Measurements from ENCODE around the gene TERT.

TERT gene

DNA sequence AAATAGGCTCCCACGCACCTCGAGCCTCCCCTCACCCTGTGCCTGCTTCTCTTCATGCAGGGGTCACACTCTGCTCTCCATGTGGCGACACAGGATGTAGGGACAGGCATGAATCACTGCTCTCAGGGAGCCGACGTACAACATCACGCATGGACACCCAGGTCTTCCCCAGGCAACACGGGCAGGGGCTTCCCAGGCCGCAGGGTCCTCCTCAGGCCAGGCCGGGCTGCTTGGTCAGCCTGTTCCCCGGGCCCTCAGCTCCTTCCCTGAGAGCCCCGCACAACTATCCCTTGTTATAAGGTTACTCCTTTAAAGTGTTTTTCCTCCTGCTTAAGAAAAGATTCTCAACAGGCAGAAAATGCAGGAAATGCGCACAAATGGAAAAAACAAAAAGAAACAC is 68.6 kb downstream of the TERT start:
- no peak overlapping the region for H3K14ac ChIP-seq (ENCODE audit: low read length)
- no CpG with 5 or more reads among the region's 12 CpGs for whole genome bisulfite sequencing, 2 donors (ENCODE audit: extremely low coverage in 2 of 2, insufficient read length in 2 of 2, insufficient replicate concordance in 1 of 2)
- H2BK5ac ChIP-seq (ENCODE audit: low read length) = no peak overlapping the region
- peaks cover 5% of the 10 kb centered on the region for H3K79me1 ChIP-seq (ENCODE audit: low read depth, low read length)
- no peak overlapping the region for H2BK120ac ChIP-seq (ENCODE audit: low read depth, low read length)
- H2BK12ac ChIP-seq (ENCODE audit: low read length) = no peak overlapping the region
- no peak overlapping the region for H3K4me2 ChIP-seq (ENCODE audit: insufficient read depth, low read length, poor library complexity, severe bottlenecking)
- no peak overlapping the region for H3K4ac ChIP-seq (ENCODE audit: low read length)
- H3K4me1 ChIP-seq (ENCODE audit: control insufficient read depth in 2 of 2, insufficient read depth in 1 of 2, low read depth in 1 of 2, low read length in 2 of 2) = peaks cover 0 to 5% of the 10 kb centered on the region in 2 donors
- H3K9me3 ChIP-seq (replicated peaks in 1 of 2; ENCODE audit: control insufficient read depth in 2 of 2, insufficient read depth in 1 of 2, low read depth in 1 of 2, low read length in 2 of 2) = peaks cover 0 to 7% of the 10 kb centered on the region in 2 donors
- H3K9ac ChIP-seq (ENCODE audit: low read depth, low read length, poor library complexity) = peak overlapping the region; percentile 72
- H2AFZ ChIP-seq (ENCODE audit: low read length) = no peak overlapping the region
- no peak overlapping the region for H3K4me3 ChIP-seq (ENCODE audit: low read length in 2 of 2)
- no peak overlapping the region for H3K23ac ChIP-seq (ENCODE audit: low read depth, low read length, poor library complexity)
- H2AK5ac ChIP-seq (ENCODE audit: low read depth, low read length) = peak overlapping the region; percentile 65
- H4K91ac ChIP-seq (ENCODE audit: low read depth, low read length, poor library complexity) = no peak overlapping the region
- H3K36me3 ChIP-seq (replicated peaks in 1 of 2; ENCODE audit: control insufficient read depth in 2 of 2, insufficient read depth in 2 of 2, low read length in 2 of 2) = peaks cover 0 to 2% of the 10 kb centered on the region in 2 donors
- H3K18ac ChIP-seq (ENCODE audit: low read length) = peak overlapping the region; percentile 19
- no peak overlapping the region for H2BK15ac ChIP-seq (ENCODE audit: low read length)
- no peak overlapping the region for H3K27ac ChIP-seq (replicated peaks; ENCODE audit: low read length)
- DNase-seq (ENCODE audit: low spot score) = no peak
- peaks cover 0 to 38% (median 4%) of the 10 kb centered on the region in 3 experiments for H3K27me3 ChIP-seq (ENCODE audit: control insufficient read depth in 3 of 3, insufficient read depth in 3 of 3, low read depth in 1 of 3, low read length in 3 of 3)
- H4K8ac ChIP-seq (ENCODE audit: low read depth, low read length) = no peak overlapping the region

GRCh38 chr5:1225081-1225480 is 69.8 kb downstream of the TERT start, which contains the start of gene SLC6A18:
Gene SLC6A18 (plus strand): TSS chr5:1225381. CDS start chr5:1225478, 97 bp downstream.
- no peak within 1 kb of the TSS for H3K4me2 ChIP-seq (ENCODE audit: insufficient read depth, low read length, poor library complexity, severe bottlenecking)
- peaks cover 0 to 3% of the 10 kb centered on the region in 2 donors for H3K4me1 ChIP-seq (ENCODE audit: control insufficient read depth in 2 of 2, insufficient read depth in 1 of 2, low read depth in 1 of 2, low read length in 2 of 2)
- H2BK12ac ChIP-seq (ENCODE audit: low read length) = no peak within 1 kb of the TSS
- WGBS, 2 donors (ENCODE audit: extremely low coverage in 2 of 2, insufficient read length in 2 of 2, insufficient replicate concordance in 1 of 2) = no CpG with 5 or more reads among the region's 11 CpGs
- H3K4ac ChIP-seq (ENCODE audit: low read length) = no peak within 1 kb of the TSS
- H3K18ac ChIP-seq (ENCODE audit: low read length) = peak within 1 kb of the TSS; percentile 19
- H3K23ac ChIP-seq (ENCODE audit: low read depth, low read length, poor library complexity) = no peak within 1 kb of the TSS
- H2AK5ac ChIP-seq (ENCODE audit: low read depth, low read length) = peak within 1 kb of the TSS; percentile 65
- H3K27ac ChIP-seq (replicated peaks; ENCODE audit: low read length) = no peak within 1 kb of the TSS
- peaks cover 0 to 7% of the 10 kb centered on the region in 2 donors for H3K9me3 ChIP-seq (replicated peaks in 1 of 2; ENCODE audit: control insufficient read depth in 2 of 2, insufficient read depth in 1 of 2, low read depth in 1 of 2, low read length in 2 of 2)
- peak within 1 kb of the TSS; percentile 83 for H3K14ac ChIP-seq (ENCODE audit: low read length)
- no peak for DNase-seq (ENCODE audit: low spot score)
- peaks cover 0 to 34% (median 4%) of the 10 kb centered on the region in 3 experiments for H3K27me3 ChIP-seq (ENCODE audit: control insufficient read depth in 3 of 3, insufficient read depth in 3 of 3, low read depth in 1 of 3, low read length in 3 of 3)
- no peak within 1 kb of the TSS for H2BK15ac ChIP-seq (ENCODE audit: low read length)
- no peak within 1 kb of the TSS for H3K4me3 ChIP-seq (ENCODE audit: low read length in 2 of 2)
- H2AFZ ChIP-seq (ENCODE audit: low read length) = no peak within 1 kb of the TSS
- no peak within 1 kb of the TSS for H2BK120ac ChIP-seq (ENCODE audit: low read depth, low read length)
- H2BK5ac ChIP-seq (ENCODE audit: low read length) = no peak within 1 kb of the TSS
- peak within 1 kb of the TSS; percentile 72 for H3K9ac ChIP-seq (ENCODE audit: low read depth, low read length, poor library complexity)
- H3K79me1 ChIP-seq (ENCODE audit: low read depth, low read length) = peaks cover 5% of the 10 kb centered on the region
- H3K36me3 ChIP-seq (replicated peaks in 1 of 2; ENCODE audit: control insufficient read depth in 2 of 2, insufficient read depth in 2 of 2, low read length in 2 of 2) = peaks cover 0 to 2% of the 10 kb centered on the region in 2 donors
- no peak within 1 kb of the TSS for H4K91ac ChIP-seq (ENCODE audit: low read depth, low read length, poor library complexity)
- no peak within 1 kb of the TSS for H4K8ac ChIP-seq (ENCODE audit: low read depth, low read length)

DNA sequence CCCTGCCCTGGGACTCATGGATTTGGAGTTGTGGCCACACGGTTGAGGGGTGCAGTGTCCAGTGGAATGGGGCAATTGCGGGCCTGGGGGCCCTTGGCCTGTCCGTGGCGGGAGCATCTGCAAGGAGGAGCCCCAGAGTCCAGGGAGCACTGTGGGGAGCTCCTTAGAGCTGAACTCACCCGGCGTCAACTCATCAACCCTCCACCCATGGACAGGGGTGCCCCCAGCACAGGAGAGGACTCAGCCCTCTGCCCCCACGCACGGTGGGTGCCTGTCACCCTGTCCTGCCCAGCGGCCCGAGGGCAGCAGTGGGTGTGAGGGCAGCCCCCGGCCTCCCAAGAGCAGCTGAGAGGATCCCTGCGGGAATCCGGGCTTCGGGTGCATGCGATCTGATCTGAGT is 70.2 kb downstream of the TERT start:
- peaks cover 0 to 7% of the 10 kb centered on the region in 2 donors for H3K9me3 ChIP-seq (replicated peaks in 1 of 2; ENCODE audit: control insufficient read depth in 2 of 2, insufficient read depth in 1 of 2, low read depth in 1 of 2, low read length in 2 of 2)

DNA sequence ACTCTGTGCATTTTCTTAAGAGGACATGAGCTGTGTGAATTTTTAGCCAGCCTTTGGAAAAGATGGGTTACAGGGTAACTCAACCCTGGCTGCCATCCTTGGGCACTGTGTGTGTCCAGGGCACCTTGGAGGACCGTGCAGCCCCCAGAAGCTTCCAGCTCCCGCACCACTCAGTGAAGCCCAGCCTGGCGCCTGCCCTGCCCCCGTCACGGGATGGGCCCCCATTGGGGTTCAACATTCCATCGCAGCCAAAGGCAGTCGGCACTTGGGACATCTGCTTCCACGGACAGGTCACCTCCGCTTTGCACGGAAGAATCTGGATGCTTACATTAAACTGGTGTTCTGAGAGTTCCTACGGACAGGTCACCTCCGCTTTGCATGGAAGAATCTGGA is 71.6 kb downstream of the TERT start:
- H3K9ac ChIP-seq (ENCODE audit: low read depth, low read length, poor library complexity) = no peak overlapping the region
- H3K4me1 ChIP-seq (ENCODE audit: control insufficient read depth in 2 of 2, insufficient read depth in 1 of 2, low read depth in 1 of 2, low read length in 2 of 2) = peaks cover 0 to 2% of the 10 kb centered on the region in 2 donors
- no peak overlapping the region for H3K27ac ChIP-seq (replicated peaks; ENCODE audit: low read length)
- H3K79me1 ChIP-seq (ENCODE audit: low read depth, low read length) = peaks cover 5% of the 10 kb centered on the region
- no peak overlapping the region for H3K4ac ChIP-seq (ENCODE audit: low read length)
- no peak overlapping the region for H2AFZ ChIP-seq (ENCODE audit: low read length)
- no peak overlapping the region for H3K23ac ChIP-seq (ENCODE audit: low read depth, low read length, poor library complexity)
- H2BK5ac ChIP-seq (ENCODE audit: low read length) = no peak overlapping the region
- peaks cover 0 to 26% (median 4%) of the 10 kb centered on the region in 3 experiments for H3K27me3 ChIP-seq (ENCODE audit: control insufficient read depth in 3 of 3, insufficient read depth in 3 of 3, low read depth in 1 of 3, low read length in 3 of 3)
- no CpG with 5 or more reads among the region's 12 CpGs for WGBS, 2 donors (ENCODE audit: extremely low coverage in 2 of 2, insufficient read length in 2 of 2, insufficient replicate concordance in 1 of 2)
- H3K18ac ChIP-seq (ENCODE audit: low read length) = no peak overlapping the region
- no peak overlapping the region for H4K8ac ChIP-seq (ENCODE audit: low read depth, low read length)
- peak overlapping the region; percentile 11 for H3K14ac ChIP-seq (ENCODE audit: low read length)
- no peak overlapping the region for H3K4me2 ChIP-seq (ENCODE audit: insufficient read depth, low read length, poor library complexity, severe bottlenecking)
- H2AK5ac ChIP-seq (ENCODE audit: low read depth, low read length) = no peak overlapping the region
- H2BK12ac ChIP-seq (ENCODE audit: low read length) = no peak overlapping the region
- no peak overlapping the region for H4K91ac ChIP-seq (ENCODE audit: low read depth, low read length, poor library complexity)
- no peak overlapping the region for H2BK120ac ChIP-seq (ENCODE audit: low read depth, low read length)
- H2BK15ac ChIP-seq (ENCODE audit: low read length) = no peak overlapping the region
- H3K4me3 ChIP-seq (ENCODE audit: low read length in 2 of 2) = no peak overlapping the region
- H3K9me3 ChIP-seq (replicated peaks in 1 of 2; ENCODE audit: control insufficient read depth in 2 of 2, insufficient read depth in 1 of 2, low read depth in 1 of 2, low read length in 2 of 2) = peaks cover 0 to 7% of the 10 kb centered on the region in 2 donors
- DNase-seq (ENCODE audit: low spot score) = no peak
- peaks cover 0 to 2% of the 10 kb centered on the region in 2 donors for H3K36me3 ChIP-seq (replicated peaks in 1 of 2; ENCODE audit: control insufficient read depth in 2 of 2, insufficient read depth in 2 of 2, low read length in 2 of 2)

More for the DNA sequence above, 70.2 kb downstream of the TERT start:
- WGBS, 2 donors (ENCODE audit: extremely low coverage in 2 of 2, insufficient read length in 2 of 2, insufficient replicate concordance in 1 of 2) = no CpG with 5 or more reads among the region's 15 CpGs
- Histone ChIP-seq H3K4ac (ENCODE audit: low read length) (no peak overlapping the region), H3K14ac (ENCODE audit: low read length) (peak overlapping the region; percentile 25), H3K9ac (ENCODE audit: low read depth, low read length, poor library complexity) (no peak overlapping the region), H4K91ac (ENCODE audit: low read depth, low read length, poor library complexity) (no peak overlapping the region), H3K79me1 (ENCODE audit: low read depth, low read length) (peaks cover 5% of the 10 kb centered on the region), H3K4me2 (ENCODE audit: insufficient read depth, low read length, poor library complexity, severe bottlenecking) (no peak overlapping the region), H3K23ac (ENCODE audit: low read depth, low read length, poor library complexity) (no peak overlapping the region), H2BK12ac (ENCODE audit: low read length) (no peak overlapping the region), H3K27me3 (ENCODE audit: control insufficient read depth in 3 of 3, insufficient read depth in 3 of 3, low read depth in 1 of 3, low read length in 3 of 3) (peaks cover 0 to 34% (median 4%) of the 10 kb centered on the region in 3 experiments), H3K4me3 (ENCODE audit: low read length in 2 of 2) (no peak overlapping the region), H2BK15ac (ENCODE audit: low read length) (no peak overlapping the region), H2AFZ (ENCODE audit: low read length) (no peak overlapping the region), H2BK5ac (ENCODE audit: low read length) (no peak overlapping the region), H2AK5ac (ENCODE audit: low read depth, low read length) (peak overlapping the region; percentile 24), H2BK120ac (ENCODE audit: low read depth, low read length) (no peak overlapping the region), H3K4me1 (ENCODE audit: control insufficient read depth in 2 of 2, insufficient read depth in 1 of 2, low read depth in 1 of 2, low read length in 2 of 2) (peaks cover 0 to 2% of the 10 kb centered on the region in 2 donors), H3K36me3 (replicated peaks in 1 of 2; ENCODE audit: control insufficient read depth in 2 of 2, insufficient read depth in 2 of 2, low read length in 2 of 2) (peaks cover 0 to 2% of the 10 kb centered on the region in 2 donors), H4K8ac (ENCODE audit: low read depth, low read length) (no peak overlapping the region), H3K27ac (replicated peaks; ENCODE audit: low read length) (no peak overlapping the region), H3K18ac (ENCODE audit: low read length) (no peak overlapping the region)
- no peak for DNase-seq (ENCODE audit: low spot score)
